Small intestine (tissue), 7 donors: ENCODE measurements around the gene METTL13. TPM values are rescaled to one million over a fixed set of nuclear protein-coding genes. Genes with fewer than 3 reads are reported as not detected.

ENCODE experiments used
- DNase-seq, 2 donors: peaks; one replicate each; pipeline versions ENCODE4 v3.0.0 to v3.0.0-alpha.2; 2013
- FAIRE-seq: peaks from 2 replicates; lab custom pipeline; 2012; peaks lifted over from hg19 to GRCh38; lab: Jason Lieb, UNC
- H3K27ac ChIP-seq, 3 donors: one replicate each; pipeline ENCODE4 v1.5.1; 2013; ENCODE audit warnings: low read length in 2 of 3, mild to moderate bottlenecking in 2 of 3, control low read depth in 1 of 3, inconsistent platforms in 1 of 3, low read depth in 1 of 3, moderate library complexity in 1 of 3
- H3K27me3 ChIP-seq, 3 donors: one replicate each; pipeline ENCODE4 v1.6.1; 2013; ENCODE audit warnings: low read length in 3 of 3, inconsistent platforms in 1 of 3; ENCODE audit not compliant: control insufficient read depth in 3 of 3, insufficient read depth in 3 of 3
- H3K36me3 ChIP-seq, 3 donors: one replicate each; pipeline ENCODE4 v1.6.1; 2013; ENCODE audit warnings: low read length in 3 of 3, inconsistent platforms in 1 of 3, low read depth in 1 of 3, mild to moderate bottlenecking in 1 of 3, moderate library complexity in 1 of 3; ENCODE audit not compliant: control insufficient read depth in 3 of 3, insufficient read depth in 2 of 3
- H3K4me1 ChIP-seq, 3 donors: one replicate each; pipeline ENCODE4 v1.6.1; 2013; ENCODE audit warnings: low read length in 2 of 3, inconsistent platforms in 1 of 3, low read depth in 1 of 3, mild to moderate bottlenecking in 1 of 3, moderate library complexity in 1 of 3; ENCODE audit not compliant: control insufficient read depth in 3 of 3, insufficient read depth in 2 of 3
- H3K4me3 ChIP-seq, 3 donors: one replicate each; pipeline ENCODE4 v1.5.1; 2013; ENCODE audit warnings: low read length in 3 of 3, control low read depth in 1 of 3, inconsistent platforms in 1 of 3, low read depth in 1 of 3, mild to moderate bottlenecking in 1 of 3, moderate library complexity in 1 of 3
- H3K9me3 ChIP-seq, 2 donors: one replicate each; pipeline ENCODE4 v1.6.1; 2013; ENCODE audit warnings: low read depth in 1 of 2, low read length in 1 of 2; ENCODE audit not compliant: control insufficient read depth in 2 of 2, insufficient read depth in 1 of 2
- WGBS, 3 donors: extraction: QIAGEN DNeasy Blood & Tissue Kit; methylation state at CpG; one replicate each; pipeline ENCODE4 v1.1.7; 2013; 5-methylcytosine and 5-hydroxymethylcytosine counted together
- polyA plus RNA-seq, 4 donors: library from polyadenylated mRNA; stranded (reverse) in 3 of 4; unstranded in 1 of 4; fragments of 200-250 nt in 3 of 4; fragments of 120-200 nt in 1 of 4; gene quantifications; one replicate each; pipeline versions ENCODE4 v1.2.1 to v1.2.3, GENCODE V29; 2013
- donor health status: healthy with polysubstance abuse.
- donor health status: control.
- donor health status: control.
- donor health status: Bipolar disorder and iron deficiency.
- donor health status: healthy.

Gene METTL13
- polyA plus RNA-seq, 4 donors, result 15.7 to 31.2 (median 20.5) TPM

- Histone ChIP-seq H3K27ac (peak within 1 kb of the TSS; percentile 92 to 99 (median 97)), H3K4me1 (peaks cover 0 to 12% (median 4%) of the 10 kb centered on the region in 3 donors), H3K36me3 (peaks cover 0 to 4% (median 2%) of the 10 kb centered on the region in 3 donors), H3K27me3 (no peaks in the 10 kb centered on the region), H3K9me3 (no peaks in the 10 kb centered on the region), H3K4me3 (peak within 1 kb of the TSS; percentile 80 to 97 (median 92))
- FAIRE-seq (no peak), DNase-seq (peak; percentile 84 to 96)
- 0% methylated on average over 56 to 57 of the region's 57 CpGs for WGBS, 3 donors
Observed at GRCh38 chr1:171741872-171742576, 39.4 kb upstream of the METTL13 start, which contains the start of gene VAMP4. VAMP4 (minus strand) TSS chr1:171742065; CDS start chr1:171738414, 3,651 bp downstream.

DNA sequence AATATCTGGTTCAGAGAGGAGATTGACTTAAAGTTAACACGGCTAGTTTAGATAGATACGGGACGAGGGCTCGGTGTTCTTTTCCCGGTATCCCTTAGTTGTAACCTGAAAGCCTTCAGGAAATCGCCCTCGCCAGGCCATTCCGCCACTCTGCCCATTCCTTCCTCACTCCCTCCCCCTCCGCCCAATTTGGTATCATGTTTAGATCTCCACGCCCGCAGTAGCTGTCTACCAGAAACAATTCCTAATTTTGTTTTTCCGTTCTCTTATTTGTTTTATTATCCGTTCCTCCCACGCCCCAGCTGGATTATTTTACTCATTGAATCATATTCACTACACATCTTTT, 38.9 kb upstream of the METTL13 start:
- Histone ChIP-seq H3K27me3 (no peaks in the 10 kb centered on the region), H3K4me1 (peaks cover 0 to 12% (median 4%) of the 10 kb centered on the region in 3 donors), H3K4me3 (peak overlapping the region; percentile 80 to 97 (median 92)), H3K36me3 (peaks cover 0 to 4% (median 2%) of the 10 kb centered on the region in 3 donors), H3K27ac (peak overlapping the region; percentile 92 to 99 (median 97)), H3K9me3 (no peaks in the 10 kb centered on the region)
- 0 to 1% (median 1%) methylated on average over 14 of the region's 14 CpGs for WGBS, 3 donors
- no peak for FAIRE-seq
- DNase-seq, result no peak

- Histone ChIP-seq H3K27ac (peak overlapping the region in 2 of 3 donors; percentile 82 to 97), H3K4me1 (peaks cover 0 to 12% (median 4%) of the 10 kb centered on the region in 3 donors), H3K36me3 (no peaks in the 10 kb centered on the region), H3K27me3 (no peaks in the 10 kb centered on the region), H3K4me3 (peak overlapping the region in 2 of 3 donors; percentile 92 to 97), H3K9me3 (no peaks in the 10 kb centered on the region)
- DNase-seq (peak in 1 of 2 donors; percentile 22), FAIRE-seq (no peak)
- 36 to 49% (median 38%) methylated on average over 8 of the region's 8 CpGs for WGBS, 3 donors
Observed at GRCh38 chr1:171743081-171743870, 38.2 kb upstream of the METTL13 start.

- 95 to 97% (median 96%) methylated on average over 8 of the region's 8 CpGs for WGBS, 3 donors
- no peaks in the 10 kb centered on the region for H3K27me3 ChIP-seq
- DNase-seq (no peak), FAIRE-seq (no peak)
- H3K4me1 ChIP-seq, result peaks cover 0 to 12% (median 0%) of the 10 kb centered on the region in 3 donors
- H3K9me3 ChIP-seq, result no peaks in the 10 kb centered on the region
- no peak overlapping the region for H3K27ac ChIP-seq
- H3K4me3 ChIP-seq, result no peak overlapping the region
- no peaks in the 10 kb centered on the region for H3K36me3 ChIP-seq
Observed at GRCh38 chr1:171744986-171745385, 36.5 kb upstream of the METTL13 start.

- H3K27me3 ChIP-seq, result no peaks in the 10 kb centered on the region
- H3K9me3 ChIP-seq, result no peaks in the 10 kb centered on the region
- no peak overlapping the region for H3K27ac ChIP-seq
- DNase-seq (no peak), FAIRE-seq (no peak)
- H3K36me3 ChIP-seq, result no peaks in the 10 kb centered on the region
- 80 to 88% (median 82%) methylated on average over 3 of the region's 3 CpGs for WGBS, 3 donors
- no peak overlapping the region for H3K4me3 ChIP-seq
- H3K4me1 ChIP-seq, result peaks cover 0 to 2% (median 0%) of the 10 kb centered on the region in 3 donors
Observed at GRCh38 chr1:171748651-171749050, 32.8 kb upstream of the METTL13 start.

DNA sequence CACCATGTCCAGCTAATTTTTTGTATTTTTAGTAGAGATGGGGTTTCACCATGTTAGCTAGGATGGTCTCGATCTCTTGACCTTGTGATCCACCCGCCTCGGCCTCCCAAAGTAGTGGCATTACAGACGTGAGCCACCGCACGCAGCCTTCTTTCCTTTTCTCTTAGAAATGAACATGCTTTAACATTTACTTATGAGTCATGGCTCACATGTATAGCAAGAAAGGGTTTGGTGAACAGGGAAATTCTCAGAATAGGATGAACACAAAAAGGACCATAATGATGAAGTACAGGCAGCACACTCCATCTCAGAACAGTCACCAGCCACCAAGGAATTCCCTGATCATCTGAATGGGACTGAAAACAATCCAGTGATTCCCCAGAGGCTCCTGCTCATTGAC, 30.2 kb upstream of the METTL13 start:
- Histone ChIP-seq H3K4me1 (no peaks in the 10 kb centered on the region), H3K4me3 (no peak overlapping the region), H3K27me3 (peaks cover 0 to 4% (median 0%) of the 10 kb centered on the region in 3 donors), H3K9me3 (no peaks in the 10 kb centered on the region), H3K27ac (no peak overlapping the region), H3K36me3 (no peaks in the 10 kb centered on the region)
- FAIRE-seq, result no peak
- DNase-seq, result no peak
- 93 to 96% (median 94%) methylated on average over 6 of the region's 6 CpGs for WGBS, 3 donors

DNA sequence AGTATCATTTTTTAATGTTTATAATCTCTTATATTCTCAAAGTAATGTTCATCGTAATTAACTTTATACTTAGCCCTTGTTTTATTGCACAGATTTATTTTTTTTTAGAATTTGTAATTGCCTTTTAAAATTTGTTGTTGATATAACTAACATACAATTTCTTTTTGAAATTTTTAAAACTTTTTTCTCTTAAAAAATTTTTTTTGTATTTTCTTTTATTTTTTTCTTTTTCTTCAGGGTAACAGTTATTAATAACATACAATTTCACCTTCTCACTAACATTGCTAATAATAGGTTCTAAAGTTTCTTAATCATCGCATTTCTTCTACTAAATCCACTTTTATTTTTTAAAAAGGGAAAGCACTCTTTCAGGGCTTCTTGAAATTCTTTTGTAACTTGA, 28.3 kb upstream of the METTL13 start:
- H3K27me3 ChIP-seq, result peaks cover 0 to 4% (median 4%) of the 10 kb centered on the region in 3 donors
- H3K27ac ChIP-seq, result no peak overlapping the region
- no peaks in the 10 kb centered on the region for H3K4me1 ChIP-seq
- 94 to 98% (median 95%) methylated on average over 2 of the region's 2 CpGs for WGBS, 3 donors
- FAIRE-seq (no peak), DNase-seq (no peak)
- peaks cover 0 to 7% of the 10 kb centered on the region in 2 donors for H3K9me3 ChIP-seq
- no peaks in the 10 kb centered on the region for H3K36me3 ChIP-seq
- H3K4me3 ChIP-seq, result no peak overlapping the region

DNA sequence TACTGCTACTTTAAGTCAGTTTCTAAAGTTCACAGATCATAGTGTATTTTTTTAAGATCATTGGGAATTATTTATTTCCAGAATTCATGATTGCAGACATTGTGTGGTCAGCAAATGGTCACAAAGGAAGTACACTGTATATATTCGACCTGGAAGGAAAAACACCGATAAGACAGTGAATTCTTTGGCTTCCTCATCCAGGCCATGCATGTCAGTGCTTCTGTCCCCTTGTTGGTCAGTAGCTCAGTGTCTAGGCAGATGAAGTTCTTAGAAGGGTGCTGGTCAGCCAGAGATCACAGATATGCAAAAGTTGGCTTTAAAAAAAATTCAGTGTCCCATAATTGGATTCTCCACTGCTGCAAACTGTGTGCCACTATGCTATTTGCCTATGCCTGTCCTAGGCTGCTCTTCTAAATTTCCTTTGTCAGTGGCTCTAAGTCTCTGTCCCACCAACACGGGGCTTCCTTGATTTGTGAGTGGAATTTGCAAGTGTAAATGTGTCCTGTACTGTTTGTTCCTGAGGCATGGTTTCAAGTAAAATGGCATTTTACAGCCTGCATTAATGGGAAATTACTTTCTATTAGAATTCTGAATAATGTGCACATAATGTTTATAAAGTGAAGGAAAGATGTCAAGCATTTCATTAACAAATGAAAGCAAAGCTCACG, 27.6 kb upstream of the METTL13 start:
- H3K9me3 ChIP-seq, result peaks cover 0 to 7% of the 10 kb centered on the region in 2 donors
- no peaks in the 10 kb centered on the region for H3K4me1 ChIP-seq
- WGBS, 3 donors, result 55 to 73% (median 65%) methylated on average over 4 of the region's 4 CpGs
- no peak overlapping the region for H3K27ac ChIP-seq
- FAIRE-seq, result no peak
- no peak for DNase-seq
- peaks cover 0 to 4% (median 4%) of the 10 kb centered on the region in 3 donors for H3K27me3 ChIP-seq
- no peaks in the 10 kb centered on the region for H3K36me3 ChIP-seq
- H3K4me3 ChIP-seq, result no peak overlapping the region
